CD4-positive, alpha-beta T cell (primary cell): Measurements from ENCODE around the gene ICAM1. TPM values are rescaled to one million over a fixed set of nuclear protein-coding genes. Genes with fewer than 3 reads are reported as not detected.

Experiments
- ATAC-seq: fragments of 200-7000 bp; cut with Tn5 transposase; one replicate; pipeline ENCODE4 v1.10.0; 2022; ENCODE audit warnings: mild to moderate bottlenecking; ENCODE audit not compliant: poor library complexity
- CTCF ChIA-PET: fragments of 350-600 bp; sonication (Branson Sonifier 250); formaldehyde crosslinking; loops from one replicate; lab custom pipeline; 2021; ENCODE audit warnings: antibody characterized with exemption, inconsistent platforms; lab: Charles Lee
- POLR2A ChIA-PET: fragments of 350-600 bp; sonication (Branson Sonifier 250); formaldehyde crosslinking; loops from one replicate; lab custom pipeline; 2021; ENCODE audit warnings: antibody characterized with exemption, inconsistent platforms; lab: Charles Lee
- DNase-seq, 14 experiments: peaks; one replicate each; pipeline ENCODE4 v3.0.0-alpha.2; 2013 to 2020; ENCODE audit warnings: mixed read lengths in 2 of 14
- H3K27ac ChIP-seq, 2 donors: one replicate each; pipeline versions ENCODE4 v1.5.1 to v1.7.0; 2013; ENCODE audit warnings: low read length in 2 of 2, low read depth in 1 of 2, mild to moderate bottlenecking in 1 of 2
- H3K27me3 ChIP-seq, 2 experiments: 1 replicate in 1 of 2; 2 replicates in 1 of 2; pipeline versions ENCODE4 v1.6.1 to v1.7.0; 2013; ENCODE audit warnings: low read length in 2 of 2, control low read depth in 1 of 2, mild to moderate bottlenecking in 1 of 2, moderate library complexity in 1 of 2; ENCODE audit not compliant: insufficient read depth in 2 of 2, control insufficient read depth in 1 of 2
- H3K36me3 ChIP-seq: one replicate; pipeline ENCODE4 v1.6.1; 2013; ENCODE audit warnings: low read length, control low read depth; ENCODE audit not compliant: insufficient read depth
- H3K4me1 ChIP-seq: one replicate; pipeline ENCODE4 v1.6.1; 2013; ENCODE audit warnings: low read length, control low read depth; ENCODE audit not compliant: insufficient read depth
- H3K4me3 ChIP-seq: one replicate; pipeline ENCODE4 v1.5.1; 2013; ENCODE audit warnings: mild to moderate bottlenecking, low read length, moderate library complexity
- H3K9me3 ChIP-seq, 2 experiments: 1 replicate in 1 of 2; 2 replicates in 1 of 2; pipeline versions ENCODE4 v1.6.1 to v1.7.0; 2013; ENCODE audit warnings: low read length in 2 of 2, mild to moderate bottlenecking in 2 of 2, control low read depth in 1 of 2, moderate library complexity in 1 of 2; ENCODE audit not compliant: control insufficient read depth in 1 of 2, insufficient read depth in 1 of 2
- H3K27ac Mint-ChIP-seq: one replicate; pipeline ENCODE4 v1.8.0; 2020; ENCODE audit warnings: mixed read lengths
- H3K27me3 Mint-ChIP-seq: one replicate; pipeline ENCODE4 v1.8.0; 2021; ENCODE audit warnings: mixed read lengths
- H3K36me3 Mint-ChIP-seq: one replicate; pipeline ENCODE4 v1.8.0; 2021; ENCODE audit warnings: low read depth, mixed read lengths
- H3K4me1 Mint-ChIP-seq: one replicate; pipeline ENCODE4 v1.8.0; 2021; ENCODE audit warnings: low read depth, mixed read lengths
- H3K4me3 Mint-ChIP-seq: one replicate; pipeline ENCODE4 v1.8.0; 2020; ENCODE audit warnings: mild to moderate bottlenecking, mixed read lengths
- H3K9me3 Mint-ChIP-seq: one replicate; pipeline ENCODE4 v1.8.0; 2020; ENCODE audit warnings: mixed read lengths
- CTCF ChIP-seq: fragments of 200-600 bp; IDR thresholded peaks from one replicate; pipeline ENCODE4 v1.8.0; 2022; ENCODE audit warnings: antibody characterized with exemption, mild to moderate bottlenecking
- intact Hi-C, 2 experiments: fragments of 100-400 bp; cut with DNase I in 1 of 2; cut with micrococcal nuclease in 1 of 2; formaldehyde crosslinking; loops; one replicate each; pipeline versions ENCODE4 v1.15.1 to v1.9.0; 2023 to 2025; cut with DNase I, micrococcal nuclease
- total RNA-seq, 174 experiments: library from RNA in 2 of 174; stranded (reverse) in 2 of 174; gene quantifications; one replicate each; pipeline ENCODE4 v1.2.3 and lab custom pipeline; 2021 to 2026

ICAM1 gene
- total RNA-seq, 2 experiments from 2014 or later: 7.0 to 7.4 TPM

- Mint-ChIP-seq H3K4me1 (no peaks in the 10 kb centered on the region), H3K27me3 (no peaks in the 10 kb centered on the region), H3K27ac (no peak overlapping the region), H3K4me3 (no peak overlapping the region), H3K9me3 (no peaks in the 10 kb centered on the region), H3K36me3 (peaks cover 57% of the 10 kb centered on the region)
- ATAC-seq (no peak), DNase-seq (no peak)
- H3K36me3 ChIP-seq: peaks cover 93% of the 10 kb centered on the region
- ChIA-PET POLR2A (no interaction called here), CTCF (interaction anchor here (0.7 to 1.1 kb wide), 2 partner anchors 9 to 65 kb away, joined by 3 read pairs; no protein-coding TSS in a partner anchor)
- no peak for TF ChIP-seq CTCF
- H3K9me3 ChIP-seq: no peaks in the 10 kb centered on the region
- H3K27me3 ChIP-seq: no peaks in the 10 kb centered on the region
- no peak overlapping the region for H3K4me3 ChIP-seq
- no peak overlapping the region for H3K27ac ChIP-seq
- peaks cover 6% of the 10 kb centered on the region for H3K4me1 ChIP-seq
- intact Hi-C loops: no loop called here
Observed at GRCh38 chr19:10325732-10326131, 54.8 kb downstream of the ICAM1 start.

GRCh38 chr19:10327793-10328192 lies 56.9 kb downstream of the ICAM1 start:
- Histone ChIP-seq H3K27me3 (no peaks in the 10 kb centered on the region), H3K27ac (no peak overlapping the region), H3K36me3 (peaks cover 72% of the 10 kb centered on the region), H3K9me3 (no peaks in the 10 kb centered on the region), H3K4me1 (peaks cover 20% of the 10 kb centered on the region), H3K4me3 (no peak overlapping the region)
- H3K9me3 Mint-ChIP-seq: no peaks in the 10 kb centered on the region
- H3K36me3 Mint-ChIP-seq: peaks cover 54% of the 10 kb centered on the region
- POLR2A ChIA-PET: no interaction called here
- H3K4me3 Mint-ChIP-seq: no peak overlapping the region
- TF ChIP-seq CTCF: no peak
- no peaks in the 10 kb centered on the region for H3K27me3 Mint-ChIP-seq
- no peak for ATAC-seq
- CTCF ChIA-PET: no interaction called here
- no peak overlapping the region for H3K27ac Mint-ChIP-seq
- H3K4me1 Mint-ChIP-seq: peaks cover 11% of the 10 kb centered on the region
- DNase-seq: no peak
- intact Hi-C loops: no loop called here

GRCh38 chr19:10328558-10329429 lies 57.9 kb downstream of the ICAM1 start:
- Mint-ChIP-seq H3K36me3 (peaks cover 64% of the 10 kb centered on the region), H3K4me3 (no peak overlapping the region), H3K4me1 (peaks cover 21% of the 10 kb centered on the region), H3K27me3 (no peaks in the 10 kb centered on the region), H3K27ac (no peak overlapping the region), H3K9me3 (no peaks in the 10 kb centered on the region)
- ChIA-PET CTCF (no interaction called here), POLR2A (no interaction called here)
- TF ChIP-seq CTCF: no peak
- ATAC-seq: no peak
- Histone ChIP-seq H3K4me1 (peaks cover 26% of the 10 kb centered on the region), H3K36me3 (peaks cover 63% of the 10 kb centered on the region), H3K27me3 (no peaks in the 10 kb centered on the region), H3K9me3 (no peaks in the 10 kb centered on the region), H3K4me3 (no peak overlapping the region), H3K27ac (no peak overlapping the region)
- intact Hi-C loops: no loop called here
- no peak for DNase-seq
